NCI-H1092 treated with DMSO at 0.1 percent for 48 hours (cell line): ENCODE measurements around the gene COG7.

Experiments used
- DNase-seq: peaks from one replicate; lab custom pipeline; 2025; lab: John Stamatoyannopoulos, UW

COG7 gene

GRCh38 chr16:23357761-23358290, 95.2 kb downstream of the COG7 start:
- no peak for DNase-seq

GRCh38 chr16:23356941-23357340, 96.0 kb downstream of the COG7 start:
- DNase-seq, result no peak

GRCh38 chr16:23355106-23355670, 97.8 kb downstream of the COG7 start:
- DNase-seq, result no peak

- DNase-seq, result no peak
Observed at GRCh38 chr16:23354246-23354645, 98.7 kb downstream of the COG7 start.

GRCh38 chr16:23353440-23353839, 99.5 kb downstream of the COG7 start:
- no peak for DNase-seq

- peak; percentile 35 for DNase-seq
Observed at GRCh38 chr16:23351360-23351759, 101.6 kb downstream of the COG7 start.

- DNase-seq, result no peak
Observed at GRCh38 chr16:23348579-23349469, 104.2 kb downstream of the COG7 start.

GRCh38 chr16:23345237-23345636, 107.8 kb downstream of the COG7 start:
- no peak for DNase-seq

GRCh38 chr16:23343643-23344612, 109.1 kb downstream of the COG7 start:
- DNase-seq, result no peak

- DNase-seq, result no peak
Observed at GRCh38 chr16:23342083-23342640, 110.8 kb downstream of the COG7 start.

- DNase-seq, result no peak
Observed at GRCh38 chr16:23339787-23340186, 113.2 kb downstream of the COG7 start.
